Eye (tissue), 1 donor: ENCODE data around the gene ANKRD44.
"Not testable (repeated sequence)": the region's sequence is repeated elsewhere in the genome, so short reads cannot be mapped to it uniquely, and the experiment has no call there.

Experiments used
- DNase-seq: peaks from one replicate; pipeline ENCODE4 v3.0.0-alpha.2; 2015

ANKRD44 gene

GRCh38 chr2:197071213-197071612 lies 239.4 kb downstream of the ANKRD44 start:
- peak; percentile 24 for DNase-seq

GRCh38 chr2:197069958-197070357 lies 240.6 kb downstream of the ANKRD44 start:
- no peak for DNase-seq

GRCh38 chr2:197062574-197062973 lies 248.0 kb downstream of the ANKRD44 start:
- not testable (repeated sequence) for DNase-seq

- DNase-seq: no peak
Measured at GRCh38 chr2:197059477-197059876, 251.1 kb downstream of the ANKRD44 start.

GRCh38 chr2:197058777-197059300 lies 251.7 kb downstream of the ANKRD44 start:
- no peak for DNase-seq

GRCh38 chr2:197057959-197058358 lies 252.6 kb downstream of the ANKRD44 start:
- DNase-seq: no peak

- no peak for DNase-seq
Measured at GRCh38 chr2:197055045-197055444, 255.5 kb downstream of the ANKRD44 start.

- no peak for DNase-seq
Measured at GRCh38 chr2:197054437-197054836, 256.1 kb downstream of the ANKRD44 start.

GRCh38 chr2:197052356-197052755 lies 258.2 kb downstream of the ANKRD44 start:
- DNase-seq: peak; percentile 30

- no peak for DNase-seq
Measured at GRCh38 chr2:197045115-197045514, 265.5 kb downstream of the ANKRD44 start.

- DNase-seq: no peak
Measured at GRCh38 chr2:197042739-197043196, 267.8 kb downstream of the ANKRD44 start.

- DNase-seq: no peak
Measured at GRCh38 chr2:197037863-197038398, 272.6 kb downstream of the ANKRD44 start.

- peak; percentile 22 for DNase-seq
Measured at GRCh38 chr2:197035002-197035401, 275.6 kb downstream of the ANKRD44 start.

- DNase-seq: no peak
Measured at GRCh38 chr2:197034292-197034691, 276.3 kb downstream of the ANKRD44 start.

GRCh38 chr2:197033222-197033621 lies 277.4 kb downstream of the ANKRD44 start:
- DNase-seq: no peak

GRCh38 chr2:197031803-197032202 lies 278.8 kb downstream of the ANKRD44 start:
- DNase-seq: no peak

- no peak for DNase-seq
Measured at GRCh38 chr2:197030090-197030489, 280.5 kb downstream of the ANKRD44 start.

- DNase-seq: no peak
Measured at GRCh38 chr2:197028633-197029032, 281.9 kb downstream of the ANKRD44 start.

GRCh38 chr2:197028230-197028629 lies 282.4 kb downstream of the ANKRD44 start:
- DNase-seq: no peak

GRCh38 chr2:197024206-197024605 lies 286.4 kb downstream of the ANKRD44 start:
- DNase-seq: no peak

- not testable (repeated sequence) for DNase-seq
Measured at GRCh38 chr2:197020921-197021320, 289.7 kb downstream of the ANKRD44 start.

GRCh38 chr2:197013098-197013497 lies 297.5 kb downstream of the ANKRD44 start:
- DNase-seq: no peak

- DNase-seq: peak; percentile 72
Measured at GRCh38 chr2:197011801-197012641, 298.6 kb downstream of the ANKRD44 start.

- DNase-seq: no peak
Measured at GRCh38 chr2:197011021-197011417, 299.6 kb downstream of the ANKRD44 start.
